SU-DHL-6 (cell line): Measurements from ENCODE around the gene PPP1CB.

ENCODE experiments used
- EZH2phosphoT487 ChIP-seq: fragments of 200-600 bp; sonication (generic), shearing (Covaris generic); conservative IDR thresholded peaks from 2 replicates; pipeline ENCODE4 v1.6.1; 2018; ENCODE audit warnings: mild to moderate bottlenecking, antibody characterized with exemption, low read length, moderate library complexity, mixed read lengths
- TF ChIP-seq, protein P1 (sequence below): fragments of 200-600 bp; sonication (generic); IDR thresholded peaks from one replicate; pipeline ENCODE4 v1.5.1; 2017; ENCODE audit warnings: antibody characterized with exemption, mild to moderate bottlenecking, low read length, moderate library complexity; ENCODE audit not compliant: insufficient read depth, poor library complexity, severe bottlenecking

DNA sequence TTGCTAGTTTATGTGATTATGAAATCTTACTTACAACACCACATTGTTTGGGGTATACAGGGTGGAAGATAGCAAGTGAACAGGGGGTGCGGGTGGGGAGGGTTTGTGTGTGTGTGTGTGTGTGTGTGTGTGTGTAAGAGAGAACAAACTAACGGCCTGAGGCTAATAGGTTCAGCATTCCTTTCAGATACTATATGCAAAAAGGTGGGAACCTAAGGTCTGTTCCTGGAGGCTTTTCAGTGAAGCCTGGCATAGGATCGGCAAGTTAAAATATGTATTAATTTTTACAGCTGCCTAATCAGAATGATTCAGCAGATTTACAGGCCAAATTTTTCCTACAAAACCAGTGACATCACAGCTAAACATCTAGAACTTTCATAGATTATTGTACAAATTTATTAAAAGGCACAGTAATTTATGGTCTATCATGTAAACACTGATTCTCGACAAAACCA, 51.4 kb downstream of the PPP1CB start:
- TF ChIP-seq, protein P1, sequence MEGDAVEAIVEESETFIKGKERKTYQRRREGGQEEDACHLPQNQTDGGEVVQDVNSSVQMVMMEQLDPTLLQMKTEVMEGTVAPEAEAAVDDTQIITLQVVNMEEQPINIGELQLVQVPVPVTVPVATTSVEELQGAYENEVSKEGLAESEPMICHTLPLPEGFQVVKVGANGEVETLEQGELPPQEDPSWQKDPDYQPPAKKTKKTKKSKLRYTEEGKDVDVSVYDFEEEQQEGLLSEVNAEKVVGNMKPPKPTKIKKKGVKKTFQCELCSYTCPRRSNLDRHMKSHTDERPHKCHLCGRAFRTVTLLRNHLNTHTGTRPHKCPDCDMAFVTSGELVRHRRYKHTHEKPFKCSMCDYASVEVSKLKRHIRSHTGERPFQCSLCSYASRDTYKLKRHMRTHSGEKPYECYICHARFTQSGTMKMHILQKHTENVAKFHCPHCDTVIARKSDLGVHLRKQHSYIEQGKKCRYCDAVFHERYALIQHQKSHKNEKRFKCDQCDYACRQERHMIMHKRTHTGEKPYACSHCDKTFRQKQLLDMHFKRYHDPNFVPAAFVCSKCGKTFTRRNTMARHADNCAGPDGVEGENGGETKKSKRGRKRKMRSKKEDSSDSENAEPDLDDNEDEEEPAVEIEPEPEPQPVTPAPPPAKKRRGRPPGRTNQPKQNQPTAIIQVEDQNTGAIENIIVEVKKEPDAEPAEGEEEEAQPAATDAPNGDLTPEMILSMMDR, result no peak
- TF ChIP-seq EZH2phosphoT487, result no peak
